ENCODE data around the gene VIT.
A peak's percentile ranks its signal among the peaks of the same experiment; 100 is the strongest.

DNA sequence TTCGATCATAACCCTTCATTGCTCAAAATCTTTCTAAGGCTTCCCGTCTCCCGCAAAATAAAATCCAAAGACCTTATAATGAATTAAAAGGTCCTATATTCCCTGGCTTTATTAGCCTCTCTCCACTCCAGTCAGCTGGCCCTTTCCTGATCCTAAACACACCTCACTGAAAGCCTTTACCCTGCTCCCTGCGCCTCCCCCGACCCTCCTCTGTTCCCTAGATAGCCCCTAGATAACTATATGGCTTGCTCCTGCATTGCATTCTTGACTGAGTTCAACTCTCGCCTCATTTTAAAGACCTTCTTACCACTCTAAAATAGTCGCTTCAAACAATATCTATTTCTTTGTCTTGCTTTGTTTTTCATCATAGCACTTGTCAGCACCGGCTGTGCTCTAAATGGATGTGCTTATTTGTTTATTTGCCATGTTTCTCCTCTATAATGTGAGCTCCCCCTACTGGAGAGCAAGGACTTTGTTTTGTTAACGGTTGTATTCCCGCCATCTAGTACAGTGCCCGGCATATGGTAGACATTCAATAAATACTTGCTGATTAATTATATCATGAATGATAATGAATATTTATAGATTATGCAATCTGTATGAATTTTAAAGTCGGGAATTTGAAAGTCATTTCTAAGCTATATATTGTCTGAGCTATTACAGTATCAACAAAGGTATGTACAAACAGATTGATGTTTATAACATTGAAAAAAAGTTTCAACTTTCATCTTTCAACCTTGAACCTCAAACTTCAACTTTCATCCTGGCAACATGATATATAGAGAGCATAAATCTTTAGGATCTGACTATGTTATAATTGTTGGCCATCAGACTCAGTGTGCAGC is 32.4 kb upstream of the VIT start:
- TF ChIP-seq CTCF (IDR thresholded peaks at IDR 0.05) (peak in 5 of 6 experiments; percentile 62 to 85 (median 79)), POLR2A (IDR thresholded peaks at IDR 0.05) (no peak)

Data from Peyer's patch (tissue), 4 donors.